IMR-90 (cell line): Measurements from ENCODE around the gene DNAI2.

Experiments used
- CEBPB ChIP-seq: IDR thresholded peaks from 2 replicates; pipeline ENCODE4 v1.6.1; 2012; ENCODE audit warnings: low read depth, low read length, improper control_type of control experiment
- MXI1 ChIP-seq: IDR thresholded peaks from 2 replicates; pipeline ENCODE4 v1.6.1; 2012; ENCODE audit warnings: low read depth, mild to moderate bottlenecking, low read length, moderate library complexity, borderline replicate concordance
- POLR2A ChIP-seq: IDR thresholded peaks from 2 replicates; pipeline ENCODE4 v1.6.1; 2012; ENCODE audit warnings: mild to moderate bottlenecking, low read depth, low read length
- RAD21 ChIP-seq: IDR thresholded peaks from 2 replicates; pipeline ENCODE4 v1.6.1; 2012; ENCODE audit warnings: low read length, improper control_type of control experiment
- RCOR1 ChIP-seq: IDR thresholded peaks from 2 replicates; pipeline ENCODE4 v1.6.1; 2012; ENCODE audit warnings: mild to moderate bottlenecking, low read length, improper control_type of control experiment; ENCODE audit not compliant: insufficient replicate concordance
- RFX5 ChIP-seq: IDR thresholded peaks from 2 replicates; pipeline ENCODE4 v1.8.0; 2012; ENCODE audit warnings: low read depth, mild to moderate bottlenecking, low read length, moderate library complexity
- SMC3 ChIP-seq: fragments of 150-350 bp; IDR thresholded peaks from 2 replicates; pipeline ENCODE4 v1.6.1; 2016; ENCODE audit warnings: low read depth, mild to moderate bottlenecking, antibody characterized with exemption, low read length, moderate library complexity
- TF ChIP-seq, protein P1 (sequence below): conservative IDR thresholded peaks from 2 replicates; pipeline ENCODE4 v1.5.1; 2012; ENCODE audit warnings: mild to moderate bottlenecking, low read depth, low read length, improper control_type of control experiment
- TF ChIP-seq, protein P2 (sequence below): fragments of 150-350 bp; IDR thresholded peaks from 2 replicates; pipeline ENCODE4 v1.6.1; 2016; ENCODE audit warnings: low read depth, mild to moderate bottlenecking, low read length, moderate library complexity, borderline replicate concordance

DNA sequence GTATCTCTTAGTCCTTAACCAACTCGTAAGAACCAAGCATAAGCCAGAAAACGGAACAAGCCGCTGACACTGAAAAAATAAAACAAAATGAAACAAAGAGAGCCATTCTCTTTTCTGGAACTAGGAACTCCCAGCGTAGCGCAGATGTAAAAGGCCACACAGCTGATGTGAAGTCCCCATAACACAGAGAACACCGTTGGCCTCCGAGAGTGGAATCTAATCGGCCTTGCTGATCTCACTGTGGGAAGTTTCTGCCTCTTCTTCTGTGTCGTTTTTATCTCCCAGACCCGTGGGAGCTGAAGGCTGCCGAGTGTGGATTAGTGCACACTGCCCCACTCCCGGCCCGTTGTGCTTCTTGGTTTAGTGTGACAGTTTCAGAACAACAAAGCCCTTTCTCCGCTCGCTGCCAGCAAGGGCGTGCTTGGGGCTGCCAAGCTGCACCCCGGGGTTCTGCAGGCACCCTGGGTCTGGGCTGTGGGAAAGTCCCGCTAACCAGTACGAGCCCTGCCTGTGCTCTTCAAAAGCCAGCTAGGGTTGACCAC lies 38.9 kb upstream of the DNAI2 start:
- TF ChIP-seq, protein P1, sequence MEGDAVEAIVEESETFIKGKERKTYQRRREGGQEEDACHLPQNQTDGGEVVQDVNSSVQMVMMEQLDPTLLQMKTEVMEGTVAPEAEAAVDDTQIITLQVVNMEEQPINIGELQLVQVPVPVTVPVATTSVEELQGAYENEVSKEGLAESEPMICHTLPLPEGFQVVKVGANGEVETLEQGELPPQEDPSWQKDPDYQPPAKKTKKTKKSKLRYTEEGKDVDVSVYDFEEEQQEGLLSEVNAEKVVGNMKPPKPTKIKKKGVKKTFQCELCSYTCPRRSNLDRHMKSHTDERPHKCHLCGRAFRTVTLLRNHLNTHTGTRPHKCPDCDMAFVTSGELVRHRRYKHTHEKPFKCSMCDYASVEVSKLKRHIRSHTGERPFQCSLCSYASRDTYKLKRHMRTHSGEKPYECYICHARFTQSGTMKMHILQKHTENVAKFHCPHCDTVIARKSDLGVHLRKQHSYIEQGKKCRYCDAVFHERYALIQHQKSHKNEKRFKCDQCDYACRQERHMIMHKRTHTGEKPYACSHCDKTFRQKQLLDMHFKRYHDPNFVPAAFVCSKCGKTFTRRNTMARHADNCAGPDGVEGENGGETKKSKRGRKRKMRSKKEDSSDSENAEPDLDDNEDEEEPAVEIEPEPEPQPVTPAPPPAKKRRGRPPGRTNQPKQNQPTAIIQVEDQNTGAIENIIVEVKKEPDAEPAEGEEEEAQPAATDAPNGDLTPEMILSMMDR, result no peak
- TF ChIP-seq SMC3 (no peak), POLR2A (no peak), RFX5 (no peak), CEBPB (no peak), RCOR1 (no peak), RAD21 (no peak), MXI1 (no peak)
- TF ChIP-seq, protein P2, sequence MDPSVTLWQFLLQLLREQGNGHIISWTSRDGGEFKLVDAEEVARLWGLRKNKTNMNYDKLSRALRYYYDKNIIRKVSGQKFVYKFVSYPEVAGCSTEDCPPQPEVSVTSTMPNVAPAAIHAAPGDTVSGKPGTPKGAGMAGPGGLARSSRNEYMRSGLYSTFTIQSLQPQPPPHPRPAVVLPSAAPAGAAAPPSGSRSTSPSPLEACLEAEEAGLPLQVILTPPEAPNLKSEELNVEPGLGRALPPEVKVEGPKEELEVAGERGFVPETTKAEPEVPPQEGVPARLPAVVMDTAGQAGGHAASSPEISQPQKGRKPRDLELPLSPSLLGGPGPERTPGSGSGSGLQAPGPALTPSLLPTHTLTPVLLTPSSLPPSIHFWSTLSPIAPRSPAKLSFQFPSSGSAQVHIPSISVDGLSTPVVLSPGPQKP, result no peak
